ENCODE results near the gene COX4I2. TPM values are rescaled to one million over a fixed set of nuclear protein-coding genes. Genes with fewer than 3 reads are reported as not detected.

Gene COX4I2
- total RNA-seq, 1 donor from 2014 or later: not detected

- no peak for DNase-seq (ENCODE audit: low read depth)
- peaks cover 13% of the 10 kb centered on the region for H3K36me3 ChIP-seq (ENCODE audit: control insufficient read depth, insufficient read depth, low read length)
These were observed 43.5 kb downstream of the COX4I2 start for GRCh38 chr20:31681128-31681727.

GRCh38 chr20:31681769-31682168 is 44.1 kb downstream of the COX4I2 start:
- H3K36me3 ChIP-seq (ENCODE audit: control insufficient read depth, insufficient read depth, low read length): peaks cover 9% of the 10 kb centered on the region
- FAIRE-seq (no peak), DNase-seq (ENCODE audit: low read depth) (no peak)
- H3K27me3 ChIP-seq (ENCODE audit: control insufficient read depth, insufficient read depth, low read length): no peaks in the 10 kb centered on the region
- TF ChIP-seq CTCF (IDR thresholded peaks at IDR 0.05; ENCODE audit: insufficient read depth, low read length, severe bottlenecking): no peak
- H3K4me3 ChIP-seq (ENCODE audit: low read depth, low read length): no peak overlapping the region

More at GRCh38 chr20:31681128-31681727, 43.5 kb downstream of the COX4I2 start:
- no peak for TF ChIP-seq CTCF (IDR thresholded peaks at IDR 0.05; ENCODE audit: insufficient read depth, low read length, severe bottlenecking)
- Histone ChIP-seq H3K4me3 (ENCODE audit: low read depth, low read length) (no peak overlapping the region), H3K27me3 (ENCODE audit: control insufficient read depth, insufficient read depth, low read length) (no peaks in the 10 kb centered on the region)
- no peak for FAIRE-seq

GRCh38 chr20:31682352-31682751 is 44.6 kb downstream of the COX4I2 start:
- DNase-seq (ENCODE audit: low read depth) (no peak), FAIRE-seq (no peak)
- no peak overlapping the region for H3K4me3 ChIP-seq (ENCODE audit: low read depth, low read length)
- TF ChIP-seq CTCF (IDR thresholded peaks at IDR 0.05; ENCODE audit: insufficient read depth, low read length, severe bottlenecking): no peak
- H3K36me3 ChIP-seq (ENCODE audit: control insufficient read depth, insufficient read depth, low read length): peaks cover 10% of the 10 kb centered on the region
- H3K27me3 ChIP-seq (ENCODE audit: control insufficient read depth, insufficient read depth, low read length): no peaks in the 10 kb centered on the region

GRCh38 chr20:31682927-31683326 is 45.2 kb downstream of the COX4I2 start:
- FAIRE-seq: no peak

GRCh38 chr20:31684153-31685015 is 46.7 kb downstream of the COX4I2 start:
- FAIRE-seq (no peak), DNase-seq (ENCODE audit: low read depth) (no peak)
- Histone ChIP-seq H3K4me3 (ENCODE audit: low read depth, low read length) (no peak overlapping the region), H3K36me3 (ENCODE audit: control insufficient read depth, insufficient read depth, low read length) (peaks cover 6% of the 10 kb centered on the region), H3K27me3 (ENCODE audit: control insufficient read depth, insufficient read depth, low read length) (no peaks in the 10 kb centered on the region)
- no peak for TF ChIP-seq CTCF (IDR thresholded peaks at IDR 0.05; ENCODE audit: insufficient read depth, low read length, severe bottlenecking)

More at GRCh38 chr20:31682927-31683326, 45.2 kb downstream of the COX4I2 start:
- TF ChIP-seq CTCF (IDR thresholded peaks at IDR 0.05; ENCODE audit: insufficient read depth, low read length, severe bottlenecking): no peak
- no peak overlapping the region for H3K4me3 ChIP-seq (ENCODE audit: low read depth, low read length)
- no peaks in the 10 kb centered on the region for H3K27me3 ChIP-seq (ENCODE audit: control insufficient read depth, insufficient read depth, low read length)
- DNase-seq (ENCODE audit: low read depth): no peak
- peaks cover 8% of the 10 kb centered on the region for H3K36me3 ChIP-seq (ENCODE audit: control insufficient read depth, insufficient read depth, low read length)
